GM23338 (cell line): ENCODE data around the gene DHX58. TPM values are rescaled to one million over a fixed set of nuclear protein-coding genes. Genes with fewer than 3 reads are reported as not detected.
"Not testable (repeated sequence)": the region's sequence is repeated elsewhere in the genome, so short reads cannot be mapped to it uniquely, and the experiment has no call there.

Experiments
- ATAC-seq: fragments of 200-7000 bp; cut with Tn5 transposase; 3 replicates; pipeline ENCODE4 v1.9.1; 2020
- DNase-seq: peaks from one replicate; pipeline ENCODE4 v3.0.0-alpha.2; 2015; ENCODE audit warnings: low spot score
- H2AFZ ChIP-seq: fragments of 200-600 bp; sonication (generic); 2 replicates; pipeline ENCODE4 v1.8.0; 2016; ENCODE audit warnings: antibody characterized with exemption, mild to moderate bottlenecking, moderate library complexity
- H3F3A ChIP-seq: fragments of 200-600 bp; sonication (generic); replicated peaks from 2 replicates; pipeline ENCODE4 v1.8.0; 2017; ENCODE audit warnings: antibody characterized with exemption, mixed run types, low read depth
- H3K27ac ChIP-seq: fragments of 200-600 bp; sonication (generic); 2 replicates; pipeline ENCODE4 v1.6.1; 2016; ENCODE audit warnings: low read depth
- H3K27me3 ChIP-seq: fragments of 200-600 bp; sonication (generic); 2 replicates; pipeline ENCODE4 v1.8.0; 2016; ENCODE audit warnings: mild to moderate bottlenecking, mixed run types, moderate library complexity; ENCODE audit not compliant: insufficient read depth
- H3K36me3 ChIP-seq: fragments of 200-600 bp; sonication (generic); 2 replicates; pipeline ENCODE4 v1.8.0; 2016; ENCODE audit warnings: mild to moderate bottlenecking; ENCODE audit not compliant: insufficient read depth
- H3K4me1 ChIP-seq: fragments of 200-600 bp; sonication (generic); 2 replicates; pipeline ENCODE4 v1.8.0; 2016; ENCODE audit warnings: mild to moderate bottlenecking, moderate library complexity; ENCODE audit not compliant: insufficient read depth
- H3K4me2 ChIP-seq: fragments of 200-600 bp; sonication (generic); 2 replicates; pipeline ENCODE4 v1.7.1; 2017; ENCODE audit warnings: mixed run types
- H3K4me3 ChIP-seq: fragments of 200-600 bp; sonication (generic); 2 replicates; pipeline ENCODE4 v1.6.1; 2016; ENCODE audit warnings: mixed run types
- H3K79me2 ChIP-seq: fragments of 200-600 bp; sonication (generic); replicated peaks from 2 replicates; pipeline ENCODE4 v1.8.0; 2017; ENCODE audit warnings: mild to moderate bottlenecking; ENCODE audit not compliant: insufficient read depth
- H3K9me2 ChIP-seq: fragments of 200-600 bp; sonication (generic); 2 replicates; pipeline ENCODE4 v1.8.0; 2017; ENCODE audit not compliant: insufficient read depth
- H4K20me1 ChIP-seq: fragments of 200-600 bp; sonication (generic); replicated peaks from 2 replicates; pipeline ENCODE4 v1.8.0; 2017; ENCODE audit warnings: mild to moderate bottlenecking; ENCODE audit not compliant: insufficient read depth
- H3K27ac Mint-ChIP-seq: 2 replicates; pipeline ENCODE4 v1.8.0; 2020; ENCODE audit warnings: inconsistent platforms, mild to moderate bottlenecking, moderate library complexity, mixed read lengths
- H3K27me3 Mint-ChIP-seq: 3 replicates; pipeline ENCODE4 v1.8.0; 2022; ENCODE audit warnings: low read depth, mild to moderate bottlenecking, moderate library complexity, mixed read lengths, inconsistent platforms; ENCODE audit not compliant: insufficient read depth, poor library complexity
- H3K36me3 Mint-ChIP-seq: 3 replicates; pipeline ENCODE4 v1.8.0; 2021; ENCODE audit warnings: low read depth, mild to moderate bottlenecking, inconsistent platforms, moderate library complexity, mixed read lengths
- H3K4me1 Mint-ChIP-seq: 3 replicates; pipeline ENCODE4 v1.8.0; 2020; ENCODE audit warnings: mild to moderate bottlenecking, inconsistent platforms, mixed read lengths
- H3K4me3 Mint-ChIP-seq: 3 replicates; pipeline ENCODE4 v1.8.0; 2021; ENCODE audit warnings: moderate library complexity, mild to moderate bottlenecking, inconsistent platforms, mixed read lengths
- H3K9me3 Mint-ChIP-seq: 3 replicates; pipeline ENCODE4 v1.8.0; 2020; ENCODE audit warnings: moderate library complexity, mild to moderate bottlenecking, inconsistent platforms, mixed read lengths
- ETS1 ChIP-seq: IDR thresholded peaks from 2 replicates; pipeline ENCODE4 v1.6.1; 2016; ENCODE audit warnings: antibody characterized with exemption
- EZH2phosphoT487 ChIP-seq: fragments of 200-600 bp; sonication (generic); IDR thresholded peaks from one replicate; pipeline ENCODE4 v1.8.1; 2018; ENCODE audit warnings: antibody characterized with exemption; ENCODE audit not compliant: unreplicated experiment
- JUNB ChIP-seq: IDR thresholded peaks from one replicate; pipeline ENCODE4 v1.6.1; 2016; ENCODE audit warnings: antibody characterized with exemption; ENCODE audit not compliant: unreplicated experiment
- POLR2AphosphoS5 ChIP-seq: IDR thresholded peaks from 2 replicates; pipeline ENCODE4 v1.6.1; 2016; ENCODE audit warnings: antibody characterized with exemption, low read depth
- REST ChIP-seq: IDR thresholded peaks from one replicate; pipeline ENCODE4 v1.6.1; 2018; ENCODE audit warnings: antibody characterized with exemption; ENCODE audit not compliant: unreplicated experiment
- ZNF114 ChIP-seq: fragments of 250-450 bp; sonication (Bioruptor Pico); IDR thresholded peaks from 2 replicates; pipeline ENCODE4 v1.5.0; 2020; ENCODE audit warnings: mild to moderate bottlenecking, moderate library complexity
- polyA plus RNA-seq: library from polyadenylated mRNA; unstranded; fragments of >200 nt; fragmentation: Nextera tagmentation; extraction: Ambion mirVana; gene quantifications from 2 replicates; pipeline ENCODE4 v1.2.1, GENCODE V29; 2016
- total RNA-seq: library from RNA; depleted of rRNA; stranded (reverse); fragments of >200 nt; shearing (Covaris generic); gene quantifications from 2 replicates; pipeline ENCODE4 v1.2.3, GENCODE V29; 2014

The DHX58 gene
- total and polyA plus RNA-seq, 2 experiments from 2014 or later, result 4.1 to 6.6 TPM

GRCh38 chr17:42146911-42147607 lies 34.5 kb upstream of the DHX58 start (continued):
- no peak for TF ChIP-seq REST
- TF ChIP-seq ETS1, result no peak
- TF ChIP-seq JUNB, result no peak

GRCh38 chr17:42143138-42143537 lies 30.6 kb upstream of the DHX58 start:
- not testable (repeated sequence) for H3K4me3 Mint-ChIP-seq, H3K9me3 Mint-ChIP-seq, DNase-seq, H3K27ac ChIP-seq, H3K27ac Mint-ChIP-seq, H3K27me3 ChIP-seq, H3K9me2 ChIP-seq, H3K27me3 Mint-ChIP-seq, H2AFZ ChIP-seq, H3F3A ChIP-seq, H3K4me3 ChIP-seq, H3K4me1 ChIP-seq, H3K36me3 ChIP-seq, H3K4me1 Mint-ChIP-seq, ATAC-seq, H3K4me2 ChIP-seq
- peaks cover 20% of the 10 kb centered on the region for H4K20me1 ChIP-seq
- H3K36me3 Mint-ChIP-seq, result peaks cover 15% of the 10 kb centered on the region; the same call in 2 of the 3 replicates
- peaks cover 86% of the 10 kb centered on the region for H3K79me2 ChIP-seq

GRCh38 chr17:42142371-42142896 lies 29.9 kb upstream of the DHX58 start:
- H3K4me2 ChIP-seq, result no peak overlapping the region
- TF ChIP-seq ZNF114 (CRISPR knock-in tag) (no peak), POLR2AphosphoS5 (no peak), REST (no peak), JUNB (no peak), EZH2phosphoT487 (no peak)

More at GRCh38 chr17:42142371-42142896, 29.9 kb upstream of the DHX58 start:
- DNase-seq, result no peak
- Histone ChIP-seq H3K4me1 (no peaks in the 10 kb centered on the region; the same call in 1 of the 2 replicates), H3K79me2 (peaks cover 87% of the 10 kb centered on the region), H3K4me3 (no peak overlapping the region), H4K20me1 (peaks cover 20% of the 10 kb centered on the region), H3K9me2 (no peaks in the 10 kb centered on the region), H3K27me3 (no peaks in the 10 kb centered on the region), H3F3A (no peaks in the 10 kb centered on the region), H3K27ac (no peak overlapping the region), H2AFZ (no peak overlapping the region), H3K36me3 (no peaks in the 10 kb centered on the region)
- ATAC-seq, result no peak
- H3K27ac Mint-ChIP-seq, result no peak overlapping the region
- no peaks in the 10 kb centered on the region for H3K27me3 Mint-ChIP-seq
- no peak overlapping the region for H3K4me3 Mint-ChIP-seq
- no peaks in the 10 kb centered on the region; the same call in 2 of the 3 replicates for H3K4me1 Mint-ChIP-seq
- H3K9me3 Mint-ChIP-seq, result no peaks in the 10 kb centered on the region
- H3K36me3 Mint-ChIP-seq, result peaks cover 13% of the 10 kb centered on the region; the same call in 2 of the 3 replicates
